NT2/D1 (cell line): ENCODE measurements around the gene HPCAL1.

ENCODE experiments used
- DNase-seq: peaks from one replicate; pipeline ENCODE4 v3.0.0-alpha.2; 2011; ENCODE audit warnings: low read depth, low spot score
- H3K27me3 ChIP-seq: 2 replicates; pipeline ENCODE4 v1.6.0; 2011; ENCODE audit warnings: mild to moderate bottlenecking; ENCODE audit not compliant: insufficient read length, insufficient read depth
- H3K36me3 ChIP-seq: 2 replicates; pipeline ENCODE4 v1.6.1; 2011; ENCODE audit warnings: mild to moderate bottlenecking, low read length, mixed read lengths; ENCODE audit not compliant: insufficient read depth, insufficient read length
- H3K4me1 ChIP-seq: 2 replicates; pipeline ENCODE4 v1.5.1; 2011; ENCODE audit not compliant: insufficient read depth, insufficient read length
- H3K4me3 ChIP-seq: 2 replicates; pipeline ENCODE4 v1.5.1; 2011; ENCODE audit warnings: low read depth; ENCODE audit not compliant: insufficient read length
- H3K9ac ChIP-seq: 2 replicates; pipeline ENCODE4 v1.6.0; 2011; ENCODE audit warnings: low read depth; ENCODE audit not compliant: insufficient read length
- H3K9me3 ChIP-seq: 2 replicates; pipeline ENCODE4 v1.5.1; 2011; ENCODE audit warnings: mild to moderate bottlenecking, low read length; ENCODE audit not compliant: insufficient read depth
- SUZ12 ChIP-seq: IDR thresholded peaks from 2 replicates; pipeline ENCODE4 v1.6.1; 2011; ENCODE audit not compliant: insufficient read length, insufficient read depth; ENCODE audit errors: extremely low read depth
- YY1 ChIP-seq: IDR thresholded peaks from 2 replicates; pipeline ENCODE4 v1.6.1; 2011; ENCODE audit not compliant: insufficient read length, insufficient read depth
- ZNF274 ChIP-seq: IDR thresholded peaks from 2 replicates; pipeline ENCODE4 v1.6.1; 2011; ENCODE audit warnings: mild to moderate bottlenecking, low read depth, low read length

The HPCAL1 gene

GRCh38 chr2:10469955-10470608 is 167.4 kb downstream of the HPCAL1 start:
- H3K9me3 ChIP-seq, result no peaks in the 10 kb centered on the region
- H3K27me3 ChIP-seq, result peaks cover 18% of the 10 kb centered on the region
- H3K9ac ChIP-seq, result no peak overlapping the region
- H3K4me3 ChIP-seq, result no peak overlapping the region
- H3K36me3 ChIP-seq, result no peaks in the 10 kb centered on the region
- no peak for DNase-seq
- H3K4me1 ChIP-seq, result peaks cover 4% of the 10 kb centered on the region
- TF ChIP-seq SUZ12, result no peak
- no peak for TF ChIP-seq ZNF274
- TF ChIP-seq YY1, result no peak

- Histone ChIP-seq H3K4me1 (peaks cover 5% of the 10 kb centered on the region), H3K4me3 (no peak overlapping the region), H3K36me3 (no peaks in the 10 kb centered on the region), H3K27me3 (peaks cover 28% of the 10 kb centered on the region), H3K9me3 (no peaks in the 10 kb centered on the region), H3K9ac (no peak overlapping the region)
- no peak for TF ChIP-seq SUZ12
- TF ChIP-seq ZNF274, result no peak
- no peak for TF ChIP-seq YY1
- no peak for DNase-seq
Measured at GRCh38 chr2:10471046-10471571, 168.4 kb downstream of the HPCAL1 start.

GRCh38 chr2:10471955-10472354 is 169.3 kb downstream of the HPCAL1 start:
- no peak for DNase-seq
- Histone ChIP-seq H3K27me3 (peaks cover 37% of the 10 kb centered on the region), H3K36me3 (no peaks in the 10 kb centered on the region), H3K4me1 (peaks cover 7% of the 10 kb centered on the region), H3K4me3 (no peak overlapping the region), H3K9me3 (no peaks in the 10 kb centered on the region), H3K9ac (no peak overlapping the region)
- no peak for TF ChIP-seq SUZ12
- no peak for TF ChIP-seq ZNF274
- no peak for TF ChIP-seq YY1

- no peak for DNase-seq
- Histone ChIP-seq H3K27me3 (peaks cover 43% of the 10 kb centered on the region), H3K4me3 (no peak overlapping the region), H3K4me1 (peaks cover 14% of the 10 kb centered on the region), H3K9me3 (no peaks in the 10 kb centered on the region), H3K9ac (no peak overlapping the region), H3K36me3 (no peaks in the 10 kb centered on the region)
- no peak for TF ChIP-seq YY1
- TF ChIP-seq SUZ12, result no peak
- TF ChIP-seq ZNF274, result no peak
Measured at GRCh38 chr2:10473121-10473756, 170.5 kb downstream of the HPCAL1 start.

GRCh38 chr2:10475221-10475722 is 172.6 kb downstream of the HPCAL1 start:
- Histone ChIP-seq H3K36me3 (no peaks in the 10 kb centered on the region), H3K4me1 (peaks cover 15% of the 10 kb centered on the region), H3K9ac (no peak overlapping the region), H3K9me3 (no peaks in the 10 kb centered on the region), H3K4me3 (no peak overlapping the region), H3K27me3 (peaks cover 63% of the 10 kb centered on the region)
- TF ChIP-seq ZNF274, result no peak
- no peak for TF ChIP-seq SUZ12
- no peak for TF ChIP-seq YY1
- DNase-seq, result no peak

- Histone ChIP-seq H3K36me3 (no peaks in the 10 kb centered on the region), H3K4me3 (no peak overlapping the region), H3K9ac (no peak overlapping the region), H3K4me1 (peaks cover 15% of the 10 kb centered on the region), H3K9me3 (no peaks in the 10 kb centered on the region), H3K27me3 (peaks cover 70% of the 10 kb centered on the region)
- TF ChIP-seq SUZ12 (no peak), YY1 (no peak)
- no peak for DNase-seq
Measured at GRCh38 chr2:10475811-10476660, 173.3 kb downstream of the HPCAL1 start.

GRCh38 chr2:10476723-10477442 is 174.2 kb downstream of the HPCAL1 start:
- no peaks in the 10 kb centered on the region for H3K9me3 ChIP-seq
- no peaks in the 10 kb centered on the region for H3K36me3 ChIP-seq
- H3K4me1 ChIP-seq, result peaks cover 15% of the 10 kb centered on the region
- no peak for TF ChIP-seq SUZ12
- TF ChIP-seq YY1, result no peak
- no peak for TF ChIP-seq ZNF274
- H3K4me3 ChIP-seq, result no peak overlapping the region
- DNase-seq, result no peak
- no peak overlapping the region for H3K9ac ChIP-seq
- peaks cover 79% of the 10 kb centered on the region for H3K27me3 ChIP-seq
